SHP77 treated with DMSO at 0.1 percent for 48 hours (cell line): Measurements from ENCODE around the gene BABAM2.
"Not testable (repeated sequence)": the region's sequence is repeated elsewhere in the genome, so short reads cannot be mapped to it uniquely, and the experiment has no call there.

Experiments used
- DNase-seq: peaks from one replicate; lab custom pipeline; 2025; lab: John Stamatoyannopoulos, UW

Gene BABAM2

DNA sequence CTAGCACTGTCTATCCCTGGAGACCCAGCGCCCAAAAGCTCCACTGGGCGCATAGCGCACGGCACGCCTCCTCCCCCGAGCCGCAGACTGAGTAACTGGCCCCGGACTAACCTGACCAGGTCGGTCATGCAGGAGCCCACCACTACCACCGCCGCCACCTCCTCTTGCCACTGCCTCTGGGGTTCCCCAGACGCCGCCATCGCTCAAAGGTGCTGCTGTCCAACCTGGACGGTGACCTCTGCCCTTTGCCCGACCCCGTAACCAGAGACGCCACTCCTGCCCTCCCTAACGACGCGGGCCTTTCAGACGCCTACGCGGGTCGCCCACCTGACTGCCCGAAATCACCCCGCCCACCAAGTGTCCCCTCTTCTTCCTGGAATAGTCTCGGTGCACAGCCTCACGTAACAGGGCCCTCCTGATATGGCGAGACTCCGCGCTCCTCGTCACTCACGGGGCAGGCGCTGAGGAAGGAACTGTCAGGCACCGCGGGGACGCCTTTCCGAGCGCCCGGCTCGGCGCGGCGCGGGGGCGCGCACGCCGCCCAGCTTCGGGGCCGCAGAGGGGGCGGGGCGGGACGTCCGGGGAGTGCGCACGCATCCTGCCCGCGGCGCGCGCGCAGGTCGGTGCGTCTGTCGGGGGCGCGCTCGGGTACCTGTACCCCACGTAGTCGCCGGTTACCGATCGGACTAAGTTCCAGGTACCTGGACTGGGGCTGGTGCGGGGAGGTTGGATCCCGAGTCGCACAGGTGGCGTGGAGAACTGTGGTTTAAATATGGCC lies at the start of gene BABAM2, which contains the start of gene RBKS:
TSS of gene BABAM2 (plus strand) at position 584 of the 778 bp plus-strand sequence. CDS start 3,828 bp downstream, outside the sequence.
TSS of gene RBKS (minus strand) at position 242 of the 778 bp plus-strand sequence. CDS start at position 200, 42 bp downstream.
- DNase-seq, result peak; percentile 58

DNA sequence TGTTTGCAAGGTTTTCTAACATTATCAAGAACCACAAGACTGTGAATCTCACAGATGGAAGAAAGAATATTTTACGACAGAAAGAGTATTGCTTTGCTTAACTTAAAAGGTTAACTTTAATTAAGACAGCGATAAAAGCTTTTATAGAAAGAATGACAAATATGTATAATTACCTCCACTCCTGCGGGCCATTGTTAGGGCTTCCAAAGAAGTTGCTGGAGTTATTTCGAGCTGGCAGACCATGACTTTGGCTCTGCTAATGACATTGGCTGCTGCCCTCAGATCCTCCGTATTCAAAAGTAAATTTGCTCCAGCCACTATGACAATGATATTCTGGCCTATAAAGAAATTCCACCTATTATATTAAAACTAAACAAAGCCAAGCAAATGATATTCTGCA lies 47.6 kb upstream of the BABAM2 start:
- no peak for DNase-seq

DNA sequence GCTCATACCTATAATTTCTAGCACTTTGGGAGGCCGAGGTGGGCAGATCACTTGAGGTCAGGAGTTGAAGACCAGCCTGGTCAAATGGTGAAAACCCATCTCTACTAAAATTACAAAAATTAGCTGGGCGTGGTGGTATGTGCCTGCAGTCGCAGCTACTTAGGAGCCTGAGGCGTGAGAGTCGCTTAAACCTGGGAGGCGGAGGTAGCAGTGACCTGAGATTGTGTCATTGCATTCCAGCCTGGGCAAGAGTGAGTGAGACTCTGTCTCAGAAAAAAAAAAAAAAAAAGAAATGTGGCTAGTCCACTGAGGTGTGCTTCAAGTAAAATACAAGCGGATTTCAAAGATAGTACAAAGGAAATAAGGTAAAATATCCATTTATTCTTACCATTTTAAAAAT lies 46.5 kb upstream of the BABAM2 start:
- DNase-seq, result no peak

DNA sequence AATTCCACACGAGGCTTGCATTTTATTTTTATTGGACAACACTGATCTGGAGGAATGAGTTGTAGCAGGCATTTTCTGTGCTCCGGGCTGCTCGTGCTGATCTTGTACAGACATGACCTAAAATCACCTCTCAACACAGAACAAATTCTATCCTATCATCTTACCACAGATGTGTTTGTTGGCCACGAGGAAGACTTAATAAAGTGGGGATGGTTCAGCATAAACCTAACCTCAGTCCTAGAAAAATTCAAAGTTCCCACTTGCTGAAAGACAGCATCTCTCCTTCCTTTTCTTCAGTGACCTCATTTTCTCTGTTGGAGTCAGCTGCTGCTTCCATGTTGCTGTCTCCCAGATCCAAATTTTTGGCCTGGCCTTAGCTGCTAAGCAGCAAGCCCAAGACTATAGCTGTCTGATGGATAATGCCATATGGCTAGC lies 45.7 kb upstream of the BABAM2 start:
- no peak for DNase-seq

DNA sequence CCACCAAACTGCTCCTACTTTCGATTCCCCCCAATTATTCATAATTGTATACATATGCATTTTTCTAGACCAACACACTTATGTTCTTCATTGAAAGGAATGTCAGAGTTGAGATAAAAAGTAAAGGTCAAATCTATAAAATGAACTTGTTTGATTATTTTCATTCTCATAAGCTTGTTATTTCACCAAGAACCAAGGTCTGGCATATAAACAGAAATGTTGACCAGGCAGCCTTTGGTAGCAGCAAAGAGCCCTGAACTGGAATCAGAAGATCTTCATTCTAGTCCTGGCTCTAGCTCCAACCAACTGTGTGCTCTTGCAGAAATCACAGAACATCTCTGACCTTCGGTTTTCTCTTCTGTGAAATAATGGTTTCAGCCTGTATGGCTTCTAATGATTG lies 43.2 kb upstream of the BABAM2 start:
- DNase-seq, result no peak

DNA sequence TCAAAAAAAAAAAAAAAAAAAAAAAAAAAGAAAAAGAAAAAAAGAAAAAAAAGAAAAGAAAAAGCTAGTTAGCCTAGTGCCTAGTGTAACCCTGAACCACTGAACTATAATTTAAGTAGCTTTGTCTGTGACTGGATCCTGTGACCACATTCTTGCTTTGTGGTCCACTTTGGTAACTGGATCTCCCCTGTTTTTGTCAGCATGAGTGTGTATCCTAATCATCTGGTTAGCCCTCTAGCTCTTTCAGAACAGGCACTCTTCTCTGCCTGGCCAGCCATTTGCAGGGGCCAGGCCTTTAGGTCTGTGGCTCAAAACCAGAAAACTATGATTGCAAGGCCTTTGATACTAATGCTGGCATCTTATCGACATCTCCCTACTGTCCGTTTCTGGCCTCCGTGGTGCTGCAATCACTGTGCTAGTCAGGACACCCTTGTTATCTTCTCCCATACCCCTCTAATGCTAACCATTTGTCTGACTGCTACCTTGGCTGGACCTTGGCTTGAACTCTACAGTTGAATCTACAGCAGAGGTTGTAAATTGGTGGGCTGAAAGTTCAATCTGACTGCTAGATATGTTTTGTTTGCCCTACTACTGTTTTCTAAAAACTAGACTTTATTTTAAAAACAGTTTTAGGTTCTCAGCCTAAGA lies 40.8 kb upstream of the BABAM2 start:
- no peak for DNase-seq

DNA sequence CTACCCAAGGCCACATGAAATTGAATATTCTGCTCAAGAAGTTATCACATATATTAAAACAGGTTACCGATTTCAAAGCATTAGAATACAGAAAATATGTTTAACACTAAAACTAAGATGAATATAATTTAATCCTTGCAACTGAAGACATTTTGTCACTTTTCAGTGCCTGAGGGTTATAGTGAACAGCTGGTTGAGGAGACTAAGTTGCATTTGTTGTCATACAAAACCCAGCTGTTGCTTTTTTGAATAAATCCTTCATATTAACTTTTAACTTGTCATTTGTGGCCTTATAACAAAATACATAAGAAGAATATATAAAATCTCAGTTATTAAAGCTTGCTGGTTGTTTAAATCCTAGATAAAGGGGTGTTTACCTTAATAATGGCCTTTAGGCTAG lies 37.8 kb upstream of the BABAM2 start:
- no peak for DNase-seq

DNA sequence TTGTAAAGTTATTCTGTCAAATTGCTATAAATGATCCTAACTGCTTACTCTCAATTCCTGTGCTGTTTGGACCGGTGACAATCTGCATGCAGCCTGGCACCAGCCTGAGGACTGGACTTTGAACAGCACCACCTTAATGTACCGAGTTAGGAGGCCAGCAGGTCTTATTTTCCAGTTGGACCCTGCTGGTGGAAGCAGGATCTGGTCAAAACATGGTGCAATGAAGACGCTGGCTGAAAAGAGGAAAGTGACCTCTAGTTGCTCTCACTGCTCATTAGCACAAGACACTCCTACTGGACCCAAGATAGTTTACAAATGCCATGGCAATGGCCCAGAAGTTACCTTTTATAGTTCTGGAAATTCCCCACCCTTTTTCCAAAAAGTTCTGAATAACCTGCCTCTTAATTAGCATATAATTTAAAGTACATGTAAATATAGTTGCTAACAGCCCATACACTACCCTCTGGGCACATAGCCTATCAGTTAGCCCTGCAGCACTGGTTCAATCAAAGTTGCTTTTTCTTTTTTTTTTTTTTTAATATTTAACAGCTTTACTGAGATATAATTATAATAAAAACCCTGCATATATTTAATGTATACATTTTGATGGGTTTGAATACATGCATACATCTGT lies 36.2 kb upstream of the BABAM2 start:
- no peak for DNase-seq

DNA sequence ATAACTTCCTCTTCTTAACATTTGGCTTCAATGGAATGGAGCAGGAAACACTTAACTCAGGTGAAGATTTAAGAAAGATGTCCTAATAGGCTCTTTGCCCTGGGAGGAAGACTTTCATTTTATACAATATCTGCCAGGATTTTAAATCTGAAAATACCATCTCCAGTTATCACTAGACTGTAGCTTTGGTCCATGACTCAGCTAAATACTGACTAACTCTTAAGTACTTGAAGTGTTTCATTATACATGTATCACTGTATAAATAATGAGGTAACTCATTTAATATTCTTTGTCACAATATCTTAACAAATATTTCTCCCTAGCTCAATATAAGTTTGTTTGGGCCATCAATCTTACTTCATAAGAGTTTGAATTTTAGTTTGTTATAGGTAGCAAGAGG lies 35.1 kb upstream of the BABAM2 start:
- no peak for DNase-seq

DNA sequence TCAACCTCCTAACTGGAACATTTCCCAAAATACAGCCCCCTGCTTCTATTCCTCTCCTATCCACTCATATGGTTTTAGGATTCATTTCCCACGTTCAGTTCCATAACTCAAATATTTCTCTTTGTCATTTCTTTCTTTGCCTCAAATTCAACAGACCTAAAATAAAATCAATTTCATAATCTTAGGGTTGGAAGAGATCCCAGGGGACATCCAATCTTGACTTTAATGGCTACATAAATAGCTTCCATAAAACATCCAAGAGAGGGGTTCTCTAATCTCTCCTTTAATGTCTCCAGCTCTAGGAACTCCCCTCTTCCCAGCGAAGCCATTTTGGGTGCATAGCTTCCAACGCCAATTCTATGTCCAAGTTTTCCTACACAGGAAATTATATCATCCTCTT lies 34.1 kb upstream of the BABAM2 start:
- no peak for DNase-seq

DNA sequence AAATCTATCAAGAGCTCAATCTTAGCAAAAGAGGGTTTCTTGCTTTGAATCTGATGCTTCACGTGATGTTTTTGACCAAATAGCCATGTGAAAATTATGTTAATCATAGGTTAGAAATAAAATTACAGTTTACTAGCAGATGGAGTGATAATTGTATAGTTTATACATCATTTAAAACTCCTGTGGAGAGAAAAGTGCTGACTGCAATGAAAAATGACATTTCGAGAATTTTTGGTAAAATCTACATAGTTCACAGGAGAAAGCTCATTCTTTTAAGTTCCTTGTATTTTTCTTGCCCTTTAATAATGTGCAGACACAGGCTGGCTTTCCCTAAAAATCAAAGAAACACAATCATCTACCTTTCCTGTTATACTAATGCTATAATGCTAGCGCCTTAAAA lies 33.6 kb upstream of the BABAM2 start:
- DNase-seq, result no peak

DNA sequence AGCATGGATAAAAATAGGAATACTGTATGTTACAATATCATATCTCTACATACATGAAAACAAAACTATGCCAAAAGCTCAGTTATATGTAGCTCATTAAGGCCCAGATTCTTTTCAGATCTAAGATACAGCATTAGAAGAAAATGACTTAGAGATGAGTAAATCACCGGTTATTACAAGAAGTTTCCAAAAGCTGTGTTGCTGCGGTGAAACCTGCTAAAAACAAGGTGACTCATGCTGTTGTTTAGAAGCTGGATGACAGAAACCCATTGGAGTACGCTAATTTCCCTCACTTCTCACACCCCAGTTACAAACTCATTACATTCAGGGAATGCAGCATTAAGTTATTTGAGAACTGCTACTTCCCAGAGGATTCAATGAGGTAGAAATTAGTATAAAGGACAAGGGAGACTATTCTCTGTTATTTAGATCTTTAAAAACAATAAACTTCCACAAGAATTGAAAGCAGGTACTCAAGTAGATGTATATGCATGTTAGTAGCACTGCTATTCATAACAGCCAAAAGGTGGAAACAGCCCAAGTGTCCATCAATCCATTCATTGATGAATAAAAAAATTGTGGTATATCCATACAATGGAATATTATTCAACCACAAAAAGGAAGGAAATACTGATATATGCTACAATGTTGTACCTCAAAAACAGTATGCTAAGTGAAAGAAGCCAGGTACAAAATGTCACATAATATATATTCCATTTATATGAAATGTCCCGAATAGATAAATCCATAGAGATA lies 32.9 kb upstream of the BABAM2 start:
- no peak for DNase-seq

DNA sequence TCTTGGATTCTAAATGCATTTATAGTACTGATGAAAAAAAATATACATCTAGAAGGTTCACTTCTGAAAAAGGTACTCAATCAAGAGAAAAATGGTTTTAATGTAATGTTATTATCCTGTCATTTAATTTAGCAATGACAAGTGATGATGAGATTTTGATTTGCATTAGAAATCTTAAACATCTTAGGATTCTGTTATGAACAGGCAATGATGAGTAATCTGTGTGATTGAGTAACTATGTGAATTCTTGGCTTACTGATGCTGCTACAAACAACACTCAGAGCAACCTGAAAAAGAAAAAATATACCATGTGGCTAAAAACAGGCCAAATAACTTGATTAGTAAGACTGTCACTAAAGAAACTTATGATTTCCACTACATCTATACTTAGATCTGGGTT lies 30.4 kb upstream of the BABAM2 start:
- no peak for DNase-seq

DNA sequence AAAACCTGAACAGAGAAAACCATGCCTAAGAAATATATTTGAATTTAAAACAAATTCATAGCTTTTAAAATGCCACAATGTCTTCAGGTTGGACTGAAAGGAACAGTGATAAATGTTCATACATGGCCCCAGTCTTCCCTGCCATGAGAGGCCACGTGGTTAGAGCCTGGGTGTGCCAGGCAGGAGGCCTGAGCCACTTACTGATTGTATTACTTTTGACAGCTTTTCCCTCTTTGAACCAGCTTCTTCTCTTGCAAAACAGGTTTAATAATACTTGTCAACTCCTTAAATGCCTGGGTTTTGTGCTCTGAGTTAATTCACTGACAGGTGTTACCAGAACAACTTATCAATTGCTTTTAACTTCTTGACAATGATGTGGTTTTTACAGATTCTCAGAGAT lies 27.4 kb upstream of the BABAM2 start:
- DNase-seq, result no peak

DNA sequence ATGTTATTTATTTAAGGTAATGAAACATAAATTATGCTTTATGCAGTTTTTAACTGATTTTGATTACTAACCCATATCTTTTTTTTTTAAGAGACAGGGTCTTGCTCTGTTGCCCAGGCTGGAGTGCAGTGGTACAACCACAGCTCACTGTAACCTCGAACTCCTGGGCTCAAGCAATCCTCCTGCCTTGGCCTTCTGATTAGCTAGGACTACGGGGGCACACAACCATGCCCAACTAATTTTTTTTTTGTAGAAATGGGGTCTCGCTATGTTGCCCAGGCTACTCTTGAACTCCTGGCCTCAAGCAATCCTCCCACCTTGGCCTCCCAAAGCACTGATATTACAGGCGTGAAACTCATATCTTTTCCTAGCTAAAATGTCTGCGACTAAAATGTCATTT lies 26.6 kb upstream of the BABAM2 start:
- DNase-seq, result not testable (repeated sequence)

DNA sequence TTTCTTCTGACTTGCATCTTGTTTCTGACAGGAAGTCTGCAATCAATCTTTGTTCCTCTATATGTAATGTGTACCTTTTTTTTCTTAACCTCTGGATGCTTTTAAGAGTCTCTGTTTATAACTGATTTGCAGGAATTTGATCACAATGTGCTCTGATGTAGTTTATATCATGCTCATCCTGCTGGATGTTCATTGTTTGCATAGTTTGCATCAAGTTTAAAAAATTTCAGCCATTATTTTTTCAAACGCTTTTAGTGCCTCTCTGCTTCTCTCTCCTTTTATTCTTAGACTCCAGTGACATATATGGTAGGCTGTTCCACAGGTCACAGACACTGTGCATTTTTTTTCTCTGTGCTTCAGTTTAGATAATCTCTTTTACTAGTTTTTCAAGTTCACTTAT lies 24.3 kb upstream of the BABAM2 start:
- DNase-seq, result no peak

DNA sequence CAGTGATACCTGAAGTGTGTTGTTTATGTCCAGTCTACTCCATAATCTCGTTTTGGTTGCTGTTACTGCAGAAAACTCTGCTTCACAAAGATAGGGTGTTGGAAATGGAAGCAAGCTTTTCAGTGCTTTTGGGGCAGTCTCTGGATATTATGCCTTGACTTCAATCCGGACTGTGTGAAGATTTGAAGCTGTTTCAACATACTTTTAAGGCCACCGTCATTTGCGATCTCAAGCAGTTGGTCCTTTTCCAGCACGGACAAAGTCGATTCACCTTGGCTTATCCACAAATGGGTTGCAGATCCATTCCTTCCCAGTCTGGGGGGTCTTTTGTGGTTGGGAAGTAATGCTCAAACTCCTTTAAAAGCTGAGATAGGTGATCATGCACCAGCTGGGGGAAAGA lies 20.8 kb upstream of the BABAM2 start:
- no peak for DNase-seq

DNA sequence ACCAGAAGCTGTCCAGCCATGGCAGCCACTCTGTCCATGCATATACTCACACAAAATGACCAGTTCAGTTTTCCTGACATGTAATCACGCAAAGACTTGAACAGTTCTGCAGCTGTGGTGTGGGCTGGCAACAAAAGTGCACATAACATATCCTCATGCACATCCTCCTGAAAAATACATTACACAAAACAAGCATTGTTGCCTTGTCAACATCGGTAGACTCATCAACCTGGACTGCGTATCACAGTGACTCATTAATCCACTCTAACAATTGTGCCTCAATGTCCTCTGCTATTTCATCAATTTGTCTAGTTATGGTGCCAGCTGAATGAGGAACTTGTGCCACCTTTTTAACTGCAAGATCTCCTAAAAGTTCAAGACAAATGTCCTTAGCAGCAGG lies 19.8 kb upstream of the BABAM2 start:
- DNase-seq, result no peak

DNA sequence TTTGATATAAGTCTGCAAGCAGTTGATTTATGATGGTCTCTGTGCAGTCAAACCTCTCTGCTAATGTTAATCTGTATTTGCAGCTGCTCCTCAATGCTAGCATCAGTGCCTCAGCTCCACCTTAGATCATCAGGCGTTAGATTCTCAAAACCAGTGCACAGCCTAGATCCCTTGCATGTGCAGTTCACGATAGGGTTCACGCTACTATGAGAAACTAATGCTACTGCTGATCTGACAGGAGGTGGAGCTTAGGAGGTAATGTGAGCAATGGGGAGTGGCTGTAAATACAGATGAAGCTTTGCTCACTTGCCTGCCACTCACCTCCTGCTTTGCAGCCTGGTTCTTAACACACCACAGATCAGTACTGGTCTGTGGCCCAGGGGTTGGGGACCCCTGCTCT lies 18.7 kb upstream of the BABAM2 start:
- no peak for DNase-seq

DNA sequence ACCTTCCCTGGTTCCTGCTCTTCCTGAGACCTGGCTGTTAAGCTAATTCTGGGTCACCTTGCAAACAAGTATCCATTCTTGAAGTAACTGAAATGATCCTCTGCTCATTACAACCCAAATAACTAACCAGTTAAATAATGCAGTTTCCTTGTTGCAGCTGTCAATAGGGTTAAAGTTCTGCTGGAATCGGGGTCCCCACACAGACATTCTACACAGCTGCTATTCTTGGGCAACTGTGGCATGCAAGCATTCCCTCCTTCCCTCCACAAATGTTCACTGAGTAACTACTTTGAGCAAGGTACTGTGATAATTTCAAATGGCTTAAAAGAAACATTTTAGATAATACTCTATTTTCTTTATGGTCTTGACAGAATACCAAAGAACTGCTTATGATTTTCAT lies 17.4 kb upstream of the BABAM2 start:
- no peak for DNase-seq

DNA sequence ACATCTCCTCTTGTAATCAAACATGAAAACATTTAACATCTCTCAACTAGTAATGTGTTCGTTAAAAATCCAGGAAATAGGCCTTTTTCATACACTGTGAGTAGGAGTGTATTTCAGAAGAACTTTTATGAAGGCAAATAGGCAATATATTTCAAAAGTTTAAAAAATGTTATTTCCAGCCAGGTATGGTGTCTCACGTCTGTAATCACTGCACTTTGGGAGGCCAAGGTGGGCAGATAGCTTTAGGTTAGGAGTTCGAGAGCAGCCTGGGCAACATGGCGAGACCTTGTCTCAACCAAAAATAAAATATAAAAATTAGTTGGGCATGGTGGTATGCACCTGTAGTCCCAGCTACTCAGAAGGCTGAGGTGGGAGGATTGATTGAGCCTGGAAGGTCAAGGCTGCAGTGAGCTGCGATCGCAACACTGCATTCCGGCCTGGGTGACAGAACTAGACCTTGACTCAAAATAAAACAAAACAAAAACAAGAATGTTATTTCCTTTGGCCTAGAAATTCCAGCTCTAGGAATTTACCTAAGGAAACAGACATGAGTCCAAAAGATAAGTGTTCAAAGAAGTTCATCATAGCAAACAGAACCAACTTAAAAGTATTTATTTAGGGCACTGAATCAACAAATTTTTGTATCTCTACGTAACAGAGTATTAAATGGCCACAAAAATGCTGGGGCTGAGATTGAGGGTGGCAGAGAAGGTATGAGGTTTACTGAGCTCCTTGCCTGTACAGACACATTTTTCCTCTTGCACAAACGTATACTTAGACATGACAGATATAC lies 15.2 kb upstream of the BABAM2 start:
- no peak for DNase-seq

DNA sequence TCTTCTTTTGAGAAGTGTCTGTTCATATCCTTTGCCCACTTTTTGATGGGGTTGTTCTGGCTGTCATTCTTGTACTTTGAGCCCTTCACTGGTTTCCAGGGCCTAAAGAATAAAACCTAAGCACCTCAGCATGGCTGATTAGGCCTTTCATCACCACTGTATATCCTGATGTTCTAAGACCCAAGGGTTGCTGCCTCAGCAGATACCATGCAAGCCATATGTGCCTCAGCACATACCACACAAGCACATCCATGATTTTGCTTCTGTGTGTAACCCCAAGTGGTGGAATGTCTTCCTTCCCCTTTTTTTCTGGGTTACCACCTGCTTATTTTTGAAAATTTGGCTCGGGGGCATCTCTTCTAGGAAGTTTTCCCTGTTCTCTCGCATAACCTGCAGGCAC lies 11.7 kb upstream of the BABAM2 start:
- DNase-seq, result no peak
